ENCODE results near the gene PUS1.

DNA sequence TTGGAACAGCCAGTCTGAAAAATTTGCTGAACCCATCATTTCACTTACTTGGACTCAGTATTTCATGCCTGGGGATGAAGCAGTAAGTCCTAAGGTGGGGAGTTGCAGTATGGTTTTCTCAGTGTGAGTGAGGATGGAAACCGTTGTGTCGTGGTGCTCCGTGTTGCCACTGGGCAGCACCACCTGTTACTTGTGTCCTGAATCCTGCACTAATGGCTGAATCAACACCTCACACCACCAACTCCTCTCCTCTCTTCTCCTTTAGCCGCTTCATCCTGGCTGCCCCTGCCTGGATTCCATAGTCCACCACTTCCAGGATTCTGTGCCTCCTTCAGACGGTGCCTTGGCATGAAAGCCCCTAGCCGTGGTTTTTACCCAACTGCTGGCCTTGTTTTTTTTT lies 17.7 kb downstream of the PUS1 start:
- TF ChIP-seq, protein P1, sequence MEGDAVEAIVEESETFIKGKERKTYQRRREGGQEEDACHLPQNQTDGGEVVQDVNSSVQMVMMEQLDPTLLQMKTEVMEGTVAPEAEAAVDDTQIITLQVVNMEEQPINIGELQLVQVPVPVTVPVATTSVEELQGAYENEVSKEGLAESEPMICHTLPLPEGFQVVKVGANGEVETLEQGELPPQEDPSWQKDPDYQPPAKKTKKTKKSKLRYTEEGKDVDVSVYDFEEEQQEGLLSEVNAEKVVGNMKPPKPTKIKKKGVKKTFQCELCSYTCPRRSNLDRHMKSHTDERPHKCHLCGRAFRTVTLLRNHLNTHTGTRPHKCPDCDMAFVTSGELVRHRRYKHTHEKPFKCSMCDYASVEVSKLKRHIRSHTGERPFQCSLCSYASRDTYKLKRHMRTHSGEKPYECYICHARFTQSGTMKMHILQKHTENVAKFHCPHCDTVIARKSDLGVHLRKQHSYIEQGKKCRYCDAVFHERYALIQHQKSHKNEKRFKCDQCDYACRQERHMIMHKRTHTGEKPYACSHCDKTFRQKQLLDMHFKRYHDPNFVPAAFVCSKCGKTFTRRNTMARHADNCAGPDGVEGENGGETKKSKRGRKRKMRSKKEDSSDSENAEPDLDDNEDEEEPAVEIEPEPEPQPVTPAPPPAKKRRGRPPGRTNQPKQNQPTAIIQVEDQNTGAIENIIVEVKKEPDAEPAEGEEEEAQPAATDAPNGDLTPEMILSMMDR (IDR thresholded peaks at IDR 0.05) = no peak
- TF ChIP-seq POLR2A (IDR thresholded peaks at IDR 0.05) = no peak
